NT2/D1 (cell line): ENCODE results near the gene MYBPHL.

Experiments used
- SUZ12 ChIP-seq: IDR thresholded peaks from 2 replicates; pipeline ENCODE4 v1.6.1; 2011; ENCODE audit not compliant: insufficient read length, insufficient read depth; ENCODE audit errors: extremely low read depth
- YY1 ChIP-seq: IDR thresholded peaks from 2 replicates; pipeline ENCODE4 v1.6.1; 2011; ENCODE audit not compliant: insufficient read length, insufficient read depth
- ZNF274 ChIP-seq: IDR thresholded peaks from 2 replicates; pipeline ENCODE4 v1.6.1; 2011; ENCODE audit warnings: mild to moderate bottlenecking, low read depth, low read length

DNA sequence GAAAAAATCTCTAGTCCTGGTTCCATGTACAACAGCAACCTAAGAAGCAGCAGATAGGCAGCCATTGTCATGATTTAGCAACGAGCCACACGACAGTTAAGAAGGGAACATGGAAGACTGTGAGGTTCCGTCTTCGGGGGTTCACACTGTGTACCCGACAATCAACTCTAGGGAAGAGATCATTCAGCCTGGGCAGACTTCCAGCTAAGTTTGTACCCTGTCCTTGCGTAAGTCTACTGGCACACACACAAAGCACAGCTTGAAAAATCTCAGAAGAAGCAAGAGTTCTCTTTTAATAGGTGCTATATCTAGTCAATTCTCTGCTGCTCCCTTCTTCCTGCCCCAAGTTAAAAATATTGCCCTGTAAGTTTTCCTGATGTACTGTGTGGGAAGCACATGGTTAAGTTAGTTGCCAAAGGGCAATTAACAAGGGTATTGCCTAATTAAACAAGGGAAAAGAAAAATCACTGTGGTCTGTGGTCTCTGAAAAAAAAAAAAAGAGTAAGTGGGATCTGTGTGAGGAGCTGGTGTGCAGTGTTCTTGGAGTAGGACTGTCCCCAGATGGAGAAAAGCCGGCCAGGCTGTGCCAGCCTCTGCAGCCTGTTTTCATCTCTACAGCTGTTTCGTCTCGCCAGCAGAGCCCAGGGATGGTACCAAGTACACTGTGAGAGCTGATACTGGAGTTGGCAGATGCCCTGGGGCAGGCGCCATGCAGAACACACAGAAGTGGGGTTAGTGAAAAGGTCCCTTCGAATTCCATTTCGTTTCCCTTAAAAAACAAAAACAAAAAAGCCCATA is 6.4 kb upstream of the MYBPHL start:
- TF ChIP-seq YY1 = no peak
- no peak for TF ChIP-seq SUZ12
- no peak for TF ChIP-seq ZNF274
